DND-41 (cell line): ENCODE measurements around the gene RPL7A.

Source experiments
- ATAC-seq: fragments of 200-7000 bp; cut with Tn5 transposase; 3 replicates; pipeline ENCODE4 v1.9.1; 2021; ENCODE audit warnings: low read depth; ENCODE audit not compliant: insufficient read depth
- DNase-seq: peaks from one replicate; pipeline ENCODE4 v3.0.0-alpha.2; 2020
- H2AFZ ChIP-seq: 2 replicates; pipeline ENCODE4 v1.6.0; 2012; ENCODE audit warnings: low read depth, low read length
- H3K27ac ChIP-seq: 2 replicates; pipeline ENCODE4 v1.5.1; 2012; ENCODE audit warnings: low read length, inconsistent platforms
- H3K27me3 ChIP-seq: fragments of 200-600 bp; sonication (generic); 2 replicates; pipeline ENCODE4 v1.6.0; 2012; ENCODE audit warnings: low read length, mild to moderate bottlenecking, inconsistent platforms; ENCODE audit not compliant: insufficient read depth, poor library complexity
- H3K36me3 ChIP-seq: 2 replicates; pipeline ENCODE4 v1.5.1; 2012; ENCODE audit warnings: low read length, inconsistent platforms; ENCODE audit not compliant: insufficient read depth
- H3K4me1 ChIP-seq: 2 replicates; pipeline ENCODE4 v1.5.1; 2012; ENCODE audit warnings: mild to moderate bottlenecking, low read length; ENCODE audit not compliant: insufficient read depth
- H3K4me2 ChIP-seq: 2 replicates; pipeline ENCODE4 v1.6.0; 2012; ENCODE audit warnings: mild to moderate bottlenecking, moderate library complexity, low read length, inconsistent platforms; ENCODE audit not compliant: insufficient read depth
- H3K4me3 ChIP-seq, 2 experiments: fragments of 200-600 bp in 1 of 2; shearing (Covaris generic) in 1 of 2; 2 replicates each; pipeline ENCODE4 v1.5.1; 2012 to 2016; ENCODE audit warnings: inconsistent platforms in 2 of 2, low read length in 2 of 2, mild to moderate bottlenecking in 2 of 2, low read depth in 1 of 2, moderate library complexity in 1 of 2
- H3K79me2 ChIP-seq: 2 replicates; pipeline ENCODE4 v1.6.0; 2012; ENCODE audit warnings: low read length, inconsistent platforms; ENCODE audit not compliant: insufficient read depth
- H3K9ac ChIP-seq: 2 replicates; pipeline ENCODE4 v1.6.0; 2012; ENCODE audit warnings: low read depth, mild to moderate bottlenecking, inconsistent platforms, low read length, moderate library complexity
- H3K9me3 ChIP-seq: 2 replicates; pipeline ENCODE4 v1.5.1; 2012; ENCODE audit warnings: low read length, moderate library complexity, mild to moderate bottlenecking, inconsistent platforms; ENCODE audit not compliant: insufficient read depth, severe bottlenecking
- H4K20me1 ChIP-seq: 2 replicates; pipeline ENCODE4 v1.6.0; 2012; ENCODE audit warnings: low read length; ENCODE audit not compliant: insufficient read depth
- EZH2 ChIP-seq: IDR thresholded peaks from 3 replicates; pipeline ENCODE4 v1.6.1; 2012; ENCODE audit warnings: borderline replicate concordance, low read depth, mild to moderate bottlenecking, moderate library complexity, low read length, inconsistent platforms; ENCODE audit not compliant: severe bottlenecking
- TF ChIP-seq, protein P1 (sequence below): IDR thresholded peaks from 2 replicates; pipeline ENCODE4 v1.5.1; 2012; ENCODE audit warnings: borderline replicate concordance, low read length, moderate library complexity, mild to moderate bottlenecking; ENCODE audit not compliant: poor library complexity, severe bottlenecking; ENCODE audit errors: extremely low read depth

The RPL7A gene

DNA sequence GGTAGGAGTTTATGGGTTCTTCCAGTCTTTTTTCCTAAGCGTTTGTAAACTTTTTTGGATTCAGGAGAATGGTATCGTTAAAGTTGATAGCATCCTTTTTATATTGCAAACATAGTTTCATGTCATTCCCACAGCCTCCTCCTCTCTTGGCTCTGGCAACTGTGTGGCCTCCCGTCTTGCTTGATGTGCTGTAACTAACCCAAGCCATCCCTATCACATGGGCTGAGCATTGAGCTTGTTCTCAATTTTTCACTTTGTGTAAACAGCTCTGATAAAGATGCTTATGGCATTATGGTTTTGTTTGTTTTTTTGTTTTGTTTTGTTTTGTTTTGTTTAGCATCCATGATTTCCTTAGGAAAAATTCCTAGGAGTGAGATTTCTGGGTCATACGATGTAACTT, 32.7 kb downstream of the RPL7A start:
- Histone ChIP-seq H3K27me3 (no peaks in the 10 kb centered on the region), H3K9me3 (no peaks in the 10 kb centered on the region), H3K4me1 (peaks cover 12% of the 10 kb centered on the region), H3K9ac (no peak overlapping the region), H2AFZ (no peak overlapping the region), H3K4me2 (no peak overlapping the region), H4K20me1 (no peaks in the 10 kb centered on the region), H3K79me2 (peaks cover 1% of the 10 kb centered on the region), H3K36me3 (no peaks in the 10 kb centered on the region; the same call in 1 of the 2 replicates), H3K4me3 (no peak overlapping the region), H3K27ac (no peak overlapping the region)
- TF ChIP-seq, protein P1, sequence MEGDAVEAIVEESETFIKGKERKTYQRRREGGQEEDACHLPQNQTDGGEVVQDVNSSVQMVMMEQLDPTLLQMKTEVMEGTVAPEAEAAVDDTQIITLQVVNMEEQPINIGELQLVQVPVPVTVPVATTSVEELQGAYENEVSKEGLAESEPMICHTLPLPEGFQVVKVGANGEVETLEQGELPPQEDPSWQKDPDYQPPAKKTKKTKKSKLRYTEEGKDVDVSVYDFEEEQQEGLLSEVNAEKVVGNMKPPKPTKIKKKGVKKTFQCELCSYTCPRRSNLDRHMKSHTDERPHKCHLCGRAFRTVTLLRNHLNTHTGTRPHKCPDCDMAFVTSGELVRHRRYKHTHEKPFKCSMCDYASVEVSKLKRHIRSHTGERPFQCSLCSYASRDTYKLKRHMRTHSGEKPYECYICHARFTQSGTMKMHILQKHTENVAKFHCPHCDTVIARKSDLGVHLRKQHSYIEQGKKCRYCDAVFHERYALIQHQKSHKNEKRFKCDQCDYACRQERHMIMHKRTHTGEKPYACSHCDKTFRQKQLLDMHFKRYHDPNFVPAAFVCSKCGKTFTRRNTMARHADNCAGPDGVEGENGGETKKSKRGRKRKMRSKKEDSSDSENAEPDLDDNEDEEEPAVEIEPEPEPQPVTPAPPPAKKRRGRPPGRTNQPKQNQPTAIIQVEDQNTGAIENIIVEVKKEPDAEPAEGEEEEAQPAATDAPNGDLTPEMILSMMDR, result no peak
- TF ChIP-seq EZH2, result no peak
- no peak for DNase-seq
- ATAC-seq, result no peak

DNA sequence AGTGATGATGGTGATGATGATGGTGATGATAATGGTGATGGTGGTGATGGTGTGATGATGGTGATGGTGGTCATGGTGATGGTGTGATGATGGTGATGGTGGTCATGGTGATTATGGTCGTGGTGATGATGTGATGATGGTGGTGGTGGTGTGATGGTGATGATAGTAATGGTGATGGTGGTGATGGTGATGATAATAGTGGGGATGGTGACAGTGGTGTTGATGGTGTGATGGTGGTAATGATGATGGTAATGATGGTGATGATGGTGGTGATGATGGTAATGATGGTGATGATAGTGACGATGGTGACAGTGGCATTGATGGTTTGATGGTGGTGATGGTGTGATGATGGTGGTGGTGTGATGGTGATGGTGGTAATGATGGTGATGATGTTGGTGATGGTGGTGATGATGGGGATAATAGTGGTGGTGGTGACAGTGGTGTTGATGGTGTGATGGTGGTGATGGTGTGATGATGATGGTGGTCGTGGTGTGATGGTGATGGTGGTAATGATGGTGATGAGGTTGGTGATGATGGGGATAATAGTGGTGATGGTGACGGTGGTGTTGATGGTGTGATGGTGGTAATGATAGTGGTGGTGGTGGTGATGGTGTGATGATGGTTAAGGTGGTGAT, 34.6 kb downstream of the RPL7A start:
- no peak overlapping the region for H2AFZ ChIP-seq
- no peaks in the 10 kb centered on the region for H3K27me3 ChIP-seq
- TF ChIP-seq, protein P1, result no peak
- TF ChIP-seq EZH2, result no peak
- no peak overlapping the region for H3K27ac ChIP-seq
- H3K4me2 ChIP-seq, result no peak overlapping the region
- H3K79me2 ChIP-seq, result no peaks in the 10 kb centered on the region
- H3K9ac ChIP-seq, result no peak overlapping the region
- no peaks in the 10 kb centered on the region for H3K36me3 ChIP-seq
- ATAC-seq, result no peak
- H4K20me1 ChIP-seq, result no peaks in the 10 kb centered on the region
- no peak for DNase-seq
- no peak overlapping the region for H3K4me3 ChIP-seq
- no peaks in the 10 kb centered on the region for H3K9me3 ChIP-seq
- no peaks in the 10 kb centered on the region for H3K4me1 ChIP-seq

DNA sequence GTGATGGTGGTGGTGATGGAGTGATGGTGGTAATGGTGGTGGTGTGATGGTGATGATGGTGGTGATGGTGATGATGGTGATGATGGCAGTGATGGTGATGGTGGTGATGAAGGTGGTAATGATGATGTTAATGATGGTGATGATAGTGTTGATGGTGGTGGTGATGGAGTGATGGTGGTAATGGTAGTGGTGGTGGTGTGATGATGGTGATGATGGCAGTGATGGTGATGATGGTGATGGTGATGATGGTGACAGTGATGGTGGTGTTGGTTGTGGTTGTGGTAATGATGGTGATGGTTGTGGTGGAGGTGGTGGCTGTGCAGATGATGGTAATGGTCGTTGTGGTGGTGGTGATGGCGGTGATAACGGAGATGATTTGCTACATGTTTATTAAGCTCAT, 35.4 kb downstream of the RPL7A start:
- ATAC-seq (no peak), DNase-seq (no peak)
- H4K20me1 ChIP-seq, result no peaks in the 10 kb centered on the region
- H3K27me3 ChIP-seq, result no peaks in the 10 kb centered on the region
- no peaks in the 10 kb centered on the region for H3K4me1 ChIP-seq
- no peaks in the 10 kb centered on the region for H3K9me3 ChIP-seq
- no peak overlapping the region for H3K27ac ChIP-seq
- H3K4me3 ChIP-seq, result no peak overlapping the region
- H2AFZ ChIP-seq, result no peak overlapping the region
- TF ChIP-seq, protein P1, result no peak
- H3K9ac ChIP-seq, result no peak overlapping the region
- no peaks in the 10 kb centered on the region for H3K79me2 ChIP-seq
- no peaks in the 10 kb centered on the region for H3K36me3 ChIP-seq
- H3K4me2 ChIP-seq, result no peak overlapping the region
